IMR-90 (cell line): ENCODE data around the gene AGAP1. TPM values are rescaled to one million over a fixed set of nuclear protein-coding genes. Genes with fewer than 3 reads are reported as not detected.
A peak's percentile ranks its signal among the peaks of the same experiment; 100 is the strongest.

Experiments used
- ATAC-seq: fragments of 200-7000 bp; cut with Tn5 transposase; 2 replicates; pipeline ENCODE4 v1.9.1; 2020; ENCODE audit warnings: low read depth, mild to moderate bottlenecking, moderate library complexity
- BruUV-seq: library from RNA; stranded (reverse); fragments of 400-500 nt; replicated peaks from 2 replicates; lab custom pipeline; 2021; lab: Mats Ljungman, UMichigan
- CTCF ChIA-PET: fragments of 300-600 bp; formaldehyde crosslinking; extraction: SDS; loops from one replicate; lab custom pipeline; 2021; ENCODE audit warnings: antibody characterized with exemption; lab: Yijun Ruan, JAX
- POLR2A ChIA-PET: fragments of 300-600 bp; sonication (Branson Sonifier 250); formaldehyde crosslinking; loops from one replicate; lab custom pipeline; 2022; ENCODE audit warnings: antibody characterized with exemption; ENCODE audit not compliant: unreplicated experiment; lab: Charles Lee
- DNase-seq: peaks from one replicate; pipeline ENCODE4 v3.0.0; 2013
- H2AFZ ChIP-seq: replicated peaks from 2 replicates; pipeline ENCODE3; 2013; ENCODE audit warnings: low read length, mild to moderate bottlenecking; ENCODE audit not compliant: poor library complexity
- H2AK5ac ChIP-seq: 2 replicates; pipeline ENCODE4 v1.6.1; 2013; ENCODE audit warnings: low read depth, low read length, inconsistent platforms
- H2AK9ac ChIP-seq: replicated peaks from 2 replicates; pipeline ENCODE3; 2013; ENCODE audit warnings: mild to moderate bottlenecking, low read depth, low read length, moderate library complexity; ENCODE audit not compliant: poor library complexity
- H2BK120ac ChIP-seq: 2 replicates; pipeline ENCODE4 v1.6.1; 2013; ENCODE audit warnings: low read depth, low read length, inconsistent platforms
- H2BK15ac ChIP-seq: 3 replicates; pipeline ENCODE4 v1.6.1; 2013; ENCODE audit warnings: low read depth, low read length, inconsistent platforms
- H2BK20ac ChIP-seq: 2 replicates; pipeline ENCODE4 v1.6.1; 2013; ENCODE audit warnings: low read depth, mild to moderate bottlenecking, inconsistent platforms, low read length, moderate library complexity
- H2BK5ac ChIP-seq: 2 replicates; pipeline ENCODE4 v1.6.1; 2013; ENCODE audit warnings: mild to moderate bottlenecking, low read depth, low read length, inconsistent platforms; ENCODE audit not compliant: poor library complexity, severe bottlenecking
- H3K14ac ChIP-seq: replicated peaks from 2 replicates; pipeline ENCODE4 v1.6.1; 2013; ENCODE audit warnings: low read depth, low read length, inconsistent platforms
- H3K18ac ChIP-seq: 2 replicates; pipeline ENCODE4 v1.6.1; 2013; ENCODE audit warnings: low read depth, low read length, control low read depth
- H3K23ac ChIP-seq: 2 replicates; pipeline ENCODE4 v1.6.1; 2013; ENCODE audit warnings: low read depth, low read length, inconsistent platforms
- H3K27ac ChIP-seq: 2 replicates; pipeline ENCODE4 v1.5.1; 2013; ENCODE audit warnings: mild to moderate bottlenecking, control low read depth, low read length; ENCODE audit not compliant: insufficient read depth
- H3K27me3 ChIP-seq: 2 replicates; pipeline ENCODE4 v1.6.1; 2013; ENCODE audit warnings: low read length; ENCODE audit not compliant: control insufficient read depth, insufficient read depth
- H3K36me3 ChIP-seq: 2 replicates; pipeline ENCODE4 v1.6.1; 2013; ENCODE audit warnings: low read length, mixed read lengths; ENCODE audit not compliant: control insufficient read depth, insufficient read depth
- H3K4ac ChIP-seq: 2 replicates; pipeline ENCODE4 v1.6.1; 2013; ENCODE audit warnings: low read depth, low read length, inconsistent platforms
- H3K4me1 ChIP-seq: 2 replicates; pipeline ENCODE4 v1.6.1; 2013; ENCODE audit warnings: low read length, mixed read lengths; ENCODE audit not compliant: control insufficient read depth, insufficient read depth
- H3K4me2 ChIP-seq: 2 replicates; pipeline ENCODE4 v1.6.1; 2013; ENCODE audit warnings: low read depth, mild to moderate bottlenecking, control low read depth, low read length, moderate library complexity
- H3K4me3 ChIP-seq: 2 replicates; pipeline ENCODE4 v1.5.1; 2013; ENCODE audit warnings: low read depth, mild to moderate bottlenecking, control low read depth, low read length, moderate library complexity; ENCODE audit not compliant: insufficient read depth
- H3K56ac ChIP-seq: 2 replicates; pipeline ENCODE4 v1.6.1; 2013; ENCODE audit warnings: low read length, inconsistent platforms; ENCODE audit not compliant: insufficient read depth; ENCODE audit errors: extremely low read depth
- H3K79me1 ChIP-seq, 2 experiments: 2 replicates each; pipeline ENCODE4 v1.6.1; 2013; ENCODE audit warnings: low read length in 2 of 2, inconsistent platforms in 1 of 2, low read depth in 1 of 2
- H3K9ac ChIP-seq: 2 replicates; pipeline ENCODE4 v1.6.1; 2013; ENCODE audit warnings: low read depth, low read length, control low read depth
- H3K9me1 ChIP-seq: 2 replicates; pipeline ENCODE4 v1.6.1; 2013; ENCODE audit warnings: low read length, inconsistent platforms; ENCODE audit not compliant: insufficient read depth
- H3K9me3 ChIP-seq: 2 replicates; pipeline ENCODE4 v1.6.1; 2013; ENCODE audit warnings: low read length; ENCODE audit not compliant: control insufficient read depth, insufficient read depth
- H4K20me1 ChIP-seq: 2 replicates; pipeline ENCODE4 v1.6.1; 2013; ENCODE audit warnings: low read length, inconsistent platforms; ENCODE audit not compliant: insufficient read depth
- H4K5ac ChIP-seq: 2 replicates; pipeline ENCODE4 v1.6.1; 2013; ENCODE audit warnings: mild to moderate bottlenecking, low read depth, low read length, control low read depth
- H4K8ac ChIP-seq, 2 experiments: 2 replicates each; pipeline ENCODE4 v1.6.1; 2013; ENCODE audit warnings: low read depth in 2 of 2, low read length in 2 of 2, control low read depth in 1 of 2, inconsistent platforms in 1 of 2
- H4K91ac ChIP-seq: 2 replicates; pipeline ENCODE4 v1.6.1; 2013; ENCODE audit warnings: low read depth, low read length, inconsistent platforms; ENCODE audit not compliant: insufficient read depth
- BHLHE40 ChIP-seq: fragments of 150-350 bp; IDR thresholded peaks from 2 replicates; pipeline ENCODE4 v1.6.1; 2016; ENCODE audit warnings: mild to moderate bottlenecking, low read depth, low read length
- CEBPB ChIP-seq: IDR thresholded peaks from 2 replicates; pipeline ENCODE4 v1.6.1; 2012; ENCODE audit warnings: low read depth, low read length, improper control_type of control experiment
- CHD1 ChIP-seq: IDR thresholded peaks from 2 replicates; pipeline ENCODE4 v1.6.1; 2012; ENCODE audit warnings: low read depth, low read length, improper control_type of control experiment
- CTCF ChIP-seq: conservative IDR thresholded peaks from 2 replicates; pipeline ENCODE4 v1.5.1; 2012; ENCODE audit warnings: mild to moderate bottlenecking, low read depth, low read length, improper control_type of control experiment
- ELK1 ChIP-seq: fragments of 150-350 bp; IDR thresholded peaks from 2 replicates; pipeline ENCODE4 v1.6.1; 2016; ENCODE audit warnings: low read depth, mild to moderate bottlenecking, low read length, moderate library complexity, borderline replicate concordance
- FOS ChIP-seq: fragments of 150-350 bp; IDR thresholded peaks from 2 replicates; pipeline ENCODE4 v1.6.1; 2016; ENCODE audit warnings: low read depth, low read length
- MAFK ChIP-seq: IDR thresholded peaks from 2 replicates; pipeline ENCODE4 v1.6.1; 2012; ENCODE audit warnings: low read depth, low read length, improper control_type of control experiment
- MAZ ChIP-seq: IDR thresholded peaks from 2 replicates; pipeline ENCODE4 v1.6.1; 2012; ENCODE audit warnings: low read depth, mild to moderate bottlenecking, low read length, improper control_type of control experiment, moderate library complexity, borderline replicate concordance
- MXI1 ChIP-seq: IDR thresholded peaks from 2 replicates; pipeline ENCODE4 v1.6.1; 2012; ENCODE audit warnings: low read depth, mild to moderate bottlenecking, low read length, moderate library complexity, borderline replicate concordance
- NFE2L2 ChIP-seq: fragments of 150-350 bp; IDR thresholded peaks from 2 replicates; pipeline ENCODE4 v1.6.1; 2016; ENCODE audit warnings: low read depth, mild to moderate bottlenecking, low read length
- POLR2A ChIP-seq: IDR thresholded peaks from 2 replicates; pipeline ENCODE4 v1.6.1; 2012; ENCODE audit warnings: mild to moderate bottlenecking, low read depth, low read length
- RAD21 ChIP-seq: IDR thresholded peaks from 2 replicates; pipeline ENCODE4 v1.6.1; 2012; ENCODE audit warnings: low read length, improper control_type of control experiment
- RCOR1 ChIP-seq: IDR thresholded peaks from 2 replicates; pipeline ENCODE4 v1.6.1; 2012; ENCODE audit warnings: mild to moderate bottlenecking, low read length, improper control_type of control experiment; ENCODE audit not compliant: insufficient replicate concordance
- RFX5 ChIP-seq: IDR thresholded peaks from 2 replicates; pipeline ENCODE4 v1.8.0; 2012; ENCODE audit warnings: low read depth, mild to moderate bottlenecking, low read length, moderate library complexity
- SMC3 ChIP-seq: fragments of 150-350 bp; IDR thresholded peaks from 2 replicates; pipeline ENCODE4 v1.6.1; 2016; ENCODE audit warnings: low read depth, mild to moderate bottlenecking, antibody characterized with exemption, low read length, moderate library complexity
- USF2 ChIP-seq: fragments of 150-350 bp; IDR thresholded peaks from 2 replicates; pipeline ENCODE4 v1.6.1; 2017; ENCODE audit warnings: mild to moderate bottlenecking, antibody characterized with exemption, low read length, low read depth
- WGBS, 2 experiments: methylation state at CpG; one replicate each; pipeline versions ENCODE4 v1.1.5 to v1.1.7; 2013; ENCODE audit warnings: missing lambda C conversion rate in 2 of 2; ENCODE audit not compliant: insufficient read length in 1 of 2; ENCODE audit errors: extremely low coverage in 2 of 2; 5-methylcytosine and 5-hydroxymethylcytosine counted together
- dilution Hi-C: fragments of 300-500 bp; cut with HindIII; formaldehyde crosslinking; loops from one replicate; pipeline ENCODE4 v1.14.3; 2018; ENCODE audit warnings: low sequenced_read_pairs; ENCODE audit not compliant: unreplicated experiment
- in situ Hi-C: fragments of 300-500 bp; cut with MboI; formaldehyde crosslinking; loops from 3 replicates; pipeline ENCODE4 v1.14.3; 2019; ENCODE audit warnings: low sequenced_read_pairs, inconsistent platforms, mixed read lengths
- intact Hi-C: fragments of 100-400 bp; cut with micrococcal nuclease; formaldehyde crosslinking; loops from 2 replicates; pipeline ENCODE4 v1.10.0; 2022
- polyA plus RNA-seq, 3 experiments: library from polyadenylated mRNA; depleted of rRNA; stranded (reverse); fragments of >200 nt; gene quantifications; 2 replicates each; pipeline ENCODE4 v1.2.3, GENCODE V29; 2012; ENCODE audit warnings: low replicate concordance in 1 of 3
- total RNA-seq: library from RNA; depleted of rRNA; stranded (reverse); fragments of >200 nt; gene quantifications from 2 replicates; pipeline ENCODE4 v1.2.3, GENCODE V29; 2012

AGAP1 gene
- total and polyA plus RNA-seq, 2 of the 4 experiments (the other 2 are of a cell fraction) = 15.1 to 16.4 TPM

GRCh38 chr2:235665661-235666212 is 171.9 kb downstream of the AGAP1 start:
- no peak overlapping the region for H2AK5ac ChIP-seq
- H3K9me3 ChIP-seq = no peaks in the 10 kb centered on the region
- DNase-seq (peak; percentile 38), ATAC-seq (no peak)
- H3K27ac ChIP-seq = no peak overlapping the region
- no peak overlapping the region for H4K8ac ChIP-seq
- dilution Hi-C loops (no loop called here), in situ Hi-C loops (loop anchor here (5.0 kb wide), 1 partner anchor 63 kb away; no protein-coding TSS in a partner anchor), intact Hi-C loops (loop anchor here (1.0 to 2.0 kb wide), 3 partner anchors 61 to 171 kb away; partner anchors contain the start of gene AGAP1)
- no peak overlapping the region for H2BK20ac ChIP-seq
- H3K4me1 ChIP-seq = peaks cover 17% of the 10 kb centered on the region
- H2AK9ac ChIP-seq = no peak overlapping the region
- ChIA-PET CTCF (interaction anchor here (0.5 to 1.1 kb wide), 2 partner anchors 70 to 72 kb away, joined by 3 read pairs; no protein-coding TSS in a partner anchor), POLR2A (no interaction called here)
- H4K91ac ChIP-seq = no peak overlapping the region
- H3K23ac ChIP-seq = no peak overlapping the region
- no peak overlapping the region for H2AFZ ChIP-seq
- H4K5ac ChIP-seq = no peak overlapping the region
- BruUV-seq = no TSS peak
- H3K4me3 ChIP-seq = no peak overlapping the region
- no peak for TF ChIP-seq MAZ
- no peak for TF ChIP-seq ELK1
- no peak for TF ChIP-seq SMC3
- TF ChIP-seq BHLHE40 = no peak
- no peak for TF ChIP-seq CEBPB
- TF ChIP-seq FOS = no peak
- no peak for TF ChIP-seq RCOR1
- TF ChIP-seq POLR2A = no peak
- TF ChIP-seq RFX5 = no peak
- no peak for TF ChIP-seq CHD1
- TF ChIP-seq MAFK = no peak
- TF ChIP-seq NFE2L2 = no peak
- TF ChIP-seq CTCF = no peak
- no peak for TF ChIP-seq USF2
- no peak for TF ChIP-seq RAD21
- no peak for TF ChIP-seq MXI1
- H4K20me1 ChIP-seq = peaks cover 69% of the 10 kb centered on the region
- peaks cover 5% of the 10 kb centered on the region for H3K9me1 ChIP-seq
- H3K56ac ChIP-seq = no peak overlapping the region
- no peak overlapping the region for H3K14ac ChIP-seq
- no peak overlapping the region for H2BK5ac ChIP-seq
- whole genome bisulfite sequencing, 2 experiments = 13% methylated on average over 5 of the region's 13 CpGs; no CpG with 5 or more reads in 1 of the 2 experiments
- no peaks in the 10 kb centered on the region; the same call in 1 of the 2 replicates for H3K27me3 ChIP-seq
- no peak overlapping the region for H3K18ac ChIP-seq
- H2BK15ac ChIP-seq = no peak overlapping the region
- H3K4me2 ChIP-seq = peak overlapping the region; percentile 93
- no peak overlapping the region for H2BK120ac ChIP-seq
- no peak overlapping the region for H3K4ac ChIP-seq
- no peaks in the 10 kb centered on the region for H3K36me3 ChIP-seq
- H3K9ac ChIP-seq = no peak overlapping the region
- peaks cover 25 to 52% of the 10 kb centered on the region in 2 experiments for H3K79me1 ChIP-seq
